Keratinocyte (primary cell): Measurements from ENCODE around the gene NDRG3.

Source experiments
- CTCF ChIP-seq, 3 experiments: IDR thresholded peaks in 1 of 3; conservative IDR thresholded peaks in 1 of 3; optimal IDR thresholded peaks in 1 of 3; 2 replicates in 2 of 3; 3 replicates in 1 of 3; pipeline versions ENCODE3 to v1.5.1; 2011; ENCODE audit warnings: low read length in 3 of 3, mild to moderate bottlenecking in 3 of 3, moderate library complexity in 2 of 3, control low read depth in 1 of 3, inconsistent platforms in 1 of 3; ENCODE audit not compliant: insufficient read depth in 2 of 3; ENCODE audit errors: extremely low read depth in 1 of 3
- EZH2 ChIP-seq: IDR thresholded peaks from one replicate; pipeline ENCODE4 v1.6.1; 2012; ENCODE audit warnings: inconsistent platforms, mild to moderate bottlenecking, low read length, moderate library complexity

GRCh38 chr20:36605399-36606157 lies 140.3 kb downstream of the NDRG3 start, which contains the start of gene RAB5IF:
- TF ChIP-seq CTCF (optimal IDR thresholded peaks at IDR 0.05 in 1 of 3, IDR thresholded peaks at IDR 0.05 in 1 of 3, conservative IDR thresholded peaks at IDR 0.05 in 1 of 3; ENCODE audit: extremely low read depth in 1 of 3, insufficient read depth in 2 of 3, low read length in 3 of 3): peak; percentile 93 to 100 (median 97)
- no peak for TF ChIP-seq EZH2
